Measurements from ENCODE around the gene VSIG10L2.

Gene VSIG10L2

DNA sequence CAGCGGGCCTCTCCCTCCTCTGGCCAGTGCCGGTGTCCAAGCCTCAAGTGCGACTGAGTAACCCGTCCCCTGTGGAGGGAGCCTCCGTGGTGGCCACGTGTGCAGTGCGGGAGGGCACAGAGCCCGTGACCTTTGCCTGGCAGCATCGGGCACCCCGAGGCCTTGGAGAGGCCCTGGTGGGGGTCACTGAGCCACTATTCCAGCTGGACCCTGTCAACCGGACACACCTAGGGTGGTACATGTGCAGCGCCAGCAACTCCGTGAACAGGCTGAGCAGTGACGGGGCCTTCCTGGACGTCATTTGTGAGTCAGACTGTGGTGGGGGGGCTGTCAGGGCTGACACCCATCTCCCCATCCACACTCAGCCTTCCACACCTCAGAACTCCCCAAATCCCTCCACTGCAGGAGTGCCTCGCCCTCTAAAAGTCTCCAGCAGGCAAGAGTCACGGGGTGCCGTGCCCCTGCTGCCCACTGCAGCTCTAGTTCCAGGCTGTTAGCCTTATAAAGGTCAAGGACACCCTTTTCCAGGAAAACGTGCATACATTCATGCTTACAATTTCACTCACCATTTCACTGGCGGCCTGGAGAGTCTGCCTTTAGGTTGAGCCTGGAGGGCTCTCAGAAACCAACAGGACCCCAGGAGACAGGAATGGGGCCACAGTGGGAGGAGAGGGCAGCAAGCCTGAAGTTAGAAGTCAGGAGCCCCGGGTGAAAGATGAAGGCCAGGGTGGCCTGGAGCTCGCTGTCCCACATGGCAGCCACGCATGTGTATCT lies 2.6 kb downstream of the VSIG10L2 start:
- no peak for DNase-seq

DNA sequence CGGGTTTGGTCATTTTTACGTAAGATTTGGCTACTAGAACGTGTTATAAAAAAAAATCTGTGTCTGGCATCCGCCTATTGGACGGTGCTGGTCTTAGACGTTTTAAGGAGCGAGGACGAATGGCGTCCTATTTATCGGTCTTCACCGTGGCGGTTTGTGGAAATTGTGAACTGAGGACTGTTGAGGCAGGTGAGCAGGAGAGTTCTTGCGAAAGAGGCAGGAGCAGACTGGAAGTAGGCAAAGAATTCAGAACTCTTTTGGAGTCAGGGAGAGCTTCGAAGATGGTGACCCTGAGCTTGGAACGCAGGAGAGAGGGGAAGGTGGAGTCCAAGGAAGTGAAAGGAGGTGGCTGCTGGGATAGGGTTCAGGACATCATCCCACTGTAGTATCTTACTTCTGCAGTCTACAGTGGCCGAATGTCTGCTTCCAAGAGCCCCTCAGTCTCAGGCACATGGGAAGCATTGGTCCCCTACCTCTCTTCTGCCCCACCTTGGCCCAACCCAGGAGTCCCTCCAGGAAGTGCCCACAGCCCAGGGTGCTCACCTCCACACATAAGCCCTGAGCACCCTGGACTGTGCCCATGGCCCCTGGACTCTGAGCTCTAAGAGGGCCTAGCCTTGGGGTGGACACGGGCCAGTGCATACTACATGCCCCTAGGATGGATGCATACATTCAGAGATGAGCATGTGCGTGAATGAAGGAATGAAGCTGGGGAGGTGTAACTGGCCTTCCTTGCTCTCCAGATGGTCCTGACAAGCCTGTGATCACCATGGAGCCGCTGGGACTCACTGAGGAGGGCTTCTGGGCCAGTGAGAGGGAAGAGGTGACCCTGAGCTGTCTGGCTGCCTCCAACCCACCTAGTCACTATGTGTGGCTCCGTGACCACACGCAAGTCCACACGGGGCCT lies 3.7 kb downstream of the VSIG10L2 start:
- DNase-seq, result no peak

DNA sequence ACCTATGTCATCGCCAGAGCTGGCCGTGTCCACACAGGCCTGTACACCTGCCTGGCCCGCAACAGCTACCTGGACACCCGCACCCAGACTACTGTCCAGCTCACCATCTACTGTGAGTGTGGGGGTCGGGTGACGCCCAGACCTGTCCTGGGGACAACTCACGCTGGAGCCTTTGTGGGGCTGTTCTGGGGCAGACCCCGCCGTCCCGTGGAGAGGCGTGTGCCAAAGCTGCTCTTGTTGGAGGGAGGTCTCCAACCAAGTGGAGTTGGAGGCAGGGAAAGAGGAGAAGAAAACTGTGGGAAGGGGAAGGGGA lies 4.3 kb downstream of the VSIG10L2 start:
- DNase-seq, result no peak

DNA sequence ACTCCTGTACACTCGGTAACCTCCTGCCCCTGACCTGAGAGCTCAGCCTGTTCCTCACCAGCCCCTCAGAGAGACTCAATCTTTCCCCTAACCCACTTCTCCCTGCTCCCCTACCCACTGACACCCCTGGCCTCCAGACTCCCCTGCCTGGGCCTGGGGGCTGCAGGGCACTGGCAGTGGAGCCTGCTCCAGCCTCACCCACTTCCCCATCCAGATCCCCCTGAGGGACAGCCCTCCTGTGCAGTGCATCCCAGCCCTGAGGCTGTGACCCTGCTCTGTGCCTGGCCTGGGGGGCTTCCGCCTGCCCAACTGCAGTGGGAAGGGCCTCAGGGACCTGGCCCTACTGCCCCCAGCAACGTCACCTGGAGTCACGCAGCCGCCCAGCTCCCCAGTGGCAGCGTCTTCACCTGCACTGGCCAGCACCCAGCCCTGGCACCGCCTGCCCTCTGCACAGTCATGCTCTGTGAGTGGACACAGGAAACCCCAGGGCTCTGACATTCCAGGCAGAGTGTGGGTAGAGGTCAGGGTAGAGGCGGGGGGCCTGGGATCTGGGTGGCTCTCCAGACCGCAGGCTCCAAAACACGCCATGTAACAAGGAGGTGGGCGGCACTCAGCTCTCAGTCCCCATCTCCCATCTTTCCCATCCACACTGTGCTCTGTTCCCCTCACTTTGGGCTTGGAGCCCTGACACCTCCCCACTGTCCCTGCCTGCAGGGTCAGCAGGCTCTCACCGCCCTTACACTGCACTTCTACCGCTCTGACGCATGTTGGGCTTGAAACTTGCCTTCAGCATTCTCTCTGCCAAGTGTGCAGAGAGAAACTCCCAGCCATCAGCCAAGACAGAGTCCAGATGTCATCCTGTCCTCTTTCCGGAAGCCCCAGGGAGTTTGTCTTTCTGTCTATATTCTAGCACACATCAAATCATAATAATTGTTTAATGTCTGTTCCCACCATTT lies 5.1 kb downstream of the VSIG10L2 start:
- DNase-seq, result peak; percentile 11

DNA sequence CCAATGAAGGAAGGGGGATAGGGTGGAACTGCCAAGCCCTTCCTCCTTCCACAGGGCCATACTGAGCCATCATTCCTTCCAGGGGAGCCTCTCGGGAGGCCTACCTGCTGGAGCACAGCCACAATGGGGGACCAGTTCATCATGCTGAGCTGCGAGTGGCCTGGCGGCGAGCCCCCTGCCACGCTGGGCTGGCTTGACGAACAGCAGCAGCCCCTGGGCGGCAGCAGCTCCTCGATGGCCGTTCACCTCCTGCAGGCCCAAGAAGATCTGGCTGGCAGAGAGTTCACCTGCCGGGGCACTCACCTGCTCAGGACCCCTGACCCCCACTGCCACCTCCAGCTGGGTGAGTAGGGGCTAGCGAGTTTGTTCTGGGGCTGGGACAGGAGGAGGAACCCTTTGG lies 5.9 kb downstream of the VSIG10L2 start:
- DNase-seq, result no peak

DNA sequence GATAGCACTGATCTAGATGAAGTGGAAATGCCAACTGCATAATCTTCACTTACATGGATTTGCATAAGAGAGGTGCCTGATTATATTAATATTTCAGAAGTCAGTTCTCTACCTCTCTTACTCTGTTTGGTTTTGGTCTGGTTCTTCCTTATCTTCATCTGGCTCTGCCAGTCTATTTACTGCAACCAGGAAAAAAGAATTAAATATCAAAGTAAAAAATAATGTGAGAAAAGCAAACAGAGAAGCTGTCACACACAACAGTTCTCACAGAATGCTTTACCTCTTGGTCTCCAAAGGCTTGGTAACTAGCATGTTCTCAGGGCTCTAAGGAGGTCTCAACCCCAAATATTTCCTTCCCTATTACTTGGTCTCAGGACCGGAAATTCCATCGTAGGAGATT lies 6.7 kb downstream of the VSIG10L2 start:
- DNase-seq, result no peak

DNA sequence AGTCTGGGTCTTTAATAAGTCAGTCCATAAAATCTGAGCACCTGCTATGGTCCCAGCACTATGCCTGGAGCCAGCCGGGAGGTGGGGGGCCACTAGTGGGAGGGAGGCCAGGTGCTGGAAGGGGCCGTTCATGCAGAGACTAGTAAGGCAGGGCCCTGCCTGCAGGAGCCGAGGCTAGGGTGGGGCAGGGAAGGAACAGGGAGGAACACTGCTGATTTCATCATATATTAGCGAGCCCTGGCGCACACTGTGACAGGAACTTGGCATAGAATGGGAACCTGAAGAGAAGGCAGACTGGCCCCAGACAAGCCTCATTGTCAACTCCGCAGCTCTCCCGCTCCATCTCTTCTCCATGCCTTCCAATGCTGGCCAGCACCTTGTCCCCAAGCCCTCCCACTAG lies 7.1 kb downstream of the VSIG10L2 start:
- no peak for DNase-seq

DNA sequence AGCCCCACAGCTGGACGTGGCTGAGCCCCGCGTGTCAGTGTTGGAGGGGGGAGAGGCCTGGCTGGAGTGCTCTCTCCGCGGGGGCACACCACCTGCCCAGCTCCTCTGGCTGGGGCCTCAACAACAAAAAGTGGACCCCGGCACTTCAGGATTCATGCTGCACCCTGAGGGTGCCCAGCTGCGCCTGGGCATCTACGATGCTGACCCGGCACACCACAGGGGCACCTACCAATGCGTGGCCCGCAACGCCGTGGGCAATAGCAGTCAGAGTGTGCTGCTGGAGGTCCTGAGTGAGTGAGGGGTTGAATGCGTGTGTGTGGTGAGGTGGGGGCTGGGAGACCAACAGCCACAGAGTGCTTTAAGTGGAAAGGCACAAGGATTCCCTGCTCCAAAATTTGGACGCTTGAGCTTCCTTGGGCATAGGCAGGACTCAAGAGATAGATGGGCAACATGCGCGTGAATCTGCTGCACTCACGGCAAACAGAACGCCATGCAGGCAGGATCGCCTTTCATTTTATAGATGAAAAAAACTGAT lies 7.6 kb downstream of the VSIG10L2 start:
- DNase-seq, result no peak

DNA sequence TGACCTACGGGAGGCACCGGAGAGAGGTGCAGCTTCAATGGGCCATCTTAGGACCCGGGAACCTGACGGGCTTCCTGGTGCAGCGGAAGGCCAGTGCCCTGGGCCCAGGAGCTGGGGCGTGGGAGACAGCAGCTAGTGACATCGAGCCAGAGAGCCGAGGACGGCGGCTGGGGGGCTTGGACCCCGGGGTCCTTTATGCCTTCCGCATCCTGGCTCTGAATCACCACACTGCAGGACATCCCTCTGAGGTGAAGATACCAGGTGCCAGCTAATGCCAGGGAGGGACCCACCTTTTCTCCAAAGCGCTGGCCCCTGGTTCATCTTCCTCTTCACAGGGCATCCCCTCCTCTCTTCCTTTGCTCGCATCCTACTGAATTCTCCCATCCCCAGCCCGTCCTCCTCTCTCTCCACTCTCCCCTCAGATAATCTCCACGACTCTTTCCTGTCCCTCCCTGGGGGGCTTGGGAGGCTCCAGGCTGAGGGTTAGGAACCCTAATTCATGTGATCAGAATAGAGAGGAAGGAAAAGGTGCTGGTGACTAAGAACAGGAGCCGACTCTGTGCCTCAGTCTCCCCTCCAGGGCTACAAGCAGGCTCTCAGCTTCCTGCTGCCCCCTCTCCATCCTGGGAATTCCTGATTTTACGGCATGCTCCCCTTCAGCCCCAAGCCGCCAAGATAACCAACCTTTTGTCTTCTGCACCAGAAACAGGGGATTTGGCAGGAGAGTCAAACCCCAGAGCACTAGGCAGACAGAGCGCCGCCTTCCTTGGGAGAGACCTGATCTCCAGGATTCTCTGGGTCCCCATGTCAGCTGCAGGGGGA lies 8.5 kb downstream of the VSIG10L2 start:
- no peak for DNase-seq

DNA sequence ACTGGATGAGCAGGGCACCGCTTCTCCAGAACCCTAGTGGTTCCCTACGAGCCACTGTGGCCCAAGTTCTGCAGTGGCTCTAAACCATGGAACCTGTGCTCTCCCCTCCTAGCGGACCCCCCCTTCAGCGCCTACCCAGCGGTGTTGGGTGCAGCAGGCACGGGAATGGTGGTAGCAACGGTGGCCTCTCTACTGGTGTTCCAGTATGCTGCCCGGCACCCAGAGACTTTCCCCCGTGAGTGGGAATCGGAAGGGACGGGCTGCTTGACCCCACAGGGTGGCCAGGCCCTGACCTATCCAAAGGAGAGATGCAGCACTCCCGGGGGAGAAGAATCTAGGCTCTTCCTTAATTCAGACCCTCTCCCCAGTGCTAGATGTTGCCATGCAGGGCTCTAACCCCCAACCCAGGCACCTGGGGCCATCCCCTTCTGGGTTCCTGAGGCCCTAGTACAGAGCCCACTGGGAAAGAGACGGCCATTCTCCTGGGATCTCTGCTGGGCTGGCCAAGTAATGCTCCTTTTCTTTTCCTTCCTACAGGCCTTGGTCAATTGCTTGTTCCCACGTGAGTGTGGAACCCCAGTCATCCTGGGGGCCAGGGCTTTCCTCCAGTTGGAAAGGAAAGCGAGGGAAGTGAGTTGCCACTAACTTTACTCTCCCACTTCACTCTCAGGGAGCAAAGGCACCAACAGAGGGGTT lies 9.2 kb downstream of the VSIG10L2 start:
- DNase-seq, result no peak

DNA sequence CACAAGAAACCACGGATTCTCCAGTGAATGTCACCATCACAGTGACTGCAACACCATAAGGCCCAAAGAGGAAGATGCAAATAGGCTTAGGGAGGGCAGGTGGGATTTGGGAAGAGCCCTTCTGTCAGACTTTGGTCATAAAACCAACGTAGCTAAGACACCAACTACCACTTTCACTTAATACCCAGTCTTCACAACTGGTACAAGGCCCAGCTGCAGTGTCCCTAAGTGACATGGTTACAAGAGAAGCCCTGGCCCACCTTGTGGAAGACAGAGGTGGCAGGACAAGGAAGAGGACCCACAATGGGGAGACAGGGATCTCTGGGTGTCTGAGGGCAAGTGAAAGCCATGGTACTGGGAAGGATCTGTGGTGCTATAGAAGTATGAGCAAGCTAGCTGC lies 10.0 kb downstream of the VSIG10L2 start:
- DNase-seq, result no peak

DNA sequence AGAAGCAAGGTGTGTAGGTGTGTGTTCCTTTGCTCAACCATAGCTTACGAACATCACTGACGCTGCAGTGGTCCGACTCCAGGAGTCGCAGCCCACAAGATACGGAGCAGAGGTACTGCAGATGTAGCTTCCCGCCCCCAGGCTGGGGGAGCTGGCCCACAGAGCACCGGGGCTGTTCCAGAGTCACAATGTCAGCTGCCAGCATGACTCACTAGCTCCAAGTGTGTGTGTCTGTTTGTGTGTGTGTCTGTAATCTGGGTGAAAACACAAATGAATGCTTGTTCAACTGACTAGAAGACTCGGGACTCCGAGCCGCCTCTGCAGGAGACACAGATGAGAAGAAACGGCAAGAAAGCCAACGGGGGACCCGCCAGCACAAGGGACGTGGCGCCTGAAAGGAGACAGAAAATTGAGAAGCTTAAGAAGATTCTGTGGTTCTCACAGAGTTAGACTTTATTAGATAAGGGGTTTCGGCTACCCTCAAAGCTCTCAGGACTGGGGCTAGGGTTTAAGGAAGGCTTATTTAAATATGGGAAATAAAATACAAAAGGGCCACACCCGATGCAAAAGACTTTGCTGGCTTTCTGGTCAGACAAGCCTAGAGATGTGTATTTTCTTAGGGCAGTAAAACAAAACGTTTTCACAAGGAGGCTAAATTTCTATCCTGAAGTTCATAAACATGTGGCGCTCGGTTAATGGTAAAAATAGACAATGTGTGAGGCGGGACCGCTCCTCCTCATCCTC lies 10.7 kb downstream of the VSIG10L2 start:
- peak; percentile 6 for DNase-seq

DNA sequence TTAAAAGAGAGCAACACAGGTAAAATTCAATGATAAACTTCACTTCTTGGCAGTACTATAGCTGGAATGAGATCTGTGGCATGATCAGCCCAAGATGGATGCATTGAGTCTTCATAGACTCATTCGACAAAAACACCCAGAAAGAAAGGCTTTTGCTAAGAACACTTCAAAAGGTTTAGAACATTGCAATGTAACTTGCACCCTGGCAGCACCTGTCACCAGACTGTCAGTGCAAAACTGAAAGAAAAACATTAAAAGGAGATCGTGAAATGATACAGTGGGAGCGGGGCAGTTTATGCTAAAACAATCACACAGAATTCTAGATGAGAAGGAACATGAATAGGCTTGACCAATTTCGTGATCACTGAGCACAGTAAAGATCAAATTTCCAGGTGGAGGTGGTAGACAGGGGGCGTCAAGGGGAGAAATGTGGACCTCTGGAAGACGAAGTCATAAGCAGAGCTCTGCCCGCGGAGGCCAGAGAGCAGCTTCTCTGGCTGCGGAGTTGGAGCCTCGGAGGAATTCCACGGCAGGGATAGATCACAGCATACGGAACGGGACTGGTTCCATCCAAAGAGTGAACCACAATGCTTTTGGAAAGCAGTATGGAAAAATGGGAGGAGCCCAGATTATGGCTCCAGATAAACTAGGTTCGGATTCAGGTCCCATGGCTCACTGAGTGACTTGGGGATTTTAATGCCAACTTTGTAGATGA lies 11.9 kb downstream of the VSIG10L2 start:
- no peak for DNase-seq

DNA sequence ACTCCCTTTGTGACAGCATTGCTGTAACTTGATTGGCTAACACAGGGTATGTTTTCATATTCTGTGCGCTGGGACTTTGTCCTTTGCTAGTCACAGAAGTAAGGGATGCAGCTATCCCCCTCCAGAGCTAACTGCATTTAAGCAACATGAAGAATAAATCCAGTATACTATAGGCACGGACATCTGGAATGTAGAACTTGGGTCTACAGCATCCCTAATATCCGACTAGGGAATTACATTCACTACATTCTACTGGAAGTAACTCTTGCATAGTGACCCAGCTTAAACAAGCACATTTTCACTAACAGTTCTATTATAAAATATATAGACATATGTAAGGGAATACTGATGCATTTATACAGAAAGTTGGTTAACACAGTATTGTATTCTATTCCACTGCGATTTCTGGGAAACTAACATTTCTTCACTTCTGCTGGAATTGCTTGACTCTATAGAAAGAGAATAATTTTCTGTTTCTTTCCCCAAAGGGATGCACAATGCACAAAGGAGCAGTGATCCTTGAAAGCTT lies 13.1 kb downstream of the VSIG10L2 start:
- DNase-seq, result no peak

DNA sequence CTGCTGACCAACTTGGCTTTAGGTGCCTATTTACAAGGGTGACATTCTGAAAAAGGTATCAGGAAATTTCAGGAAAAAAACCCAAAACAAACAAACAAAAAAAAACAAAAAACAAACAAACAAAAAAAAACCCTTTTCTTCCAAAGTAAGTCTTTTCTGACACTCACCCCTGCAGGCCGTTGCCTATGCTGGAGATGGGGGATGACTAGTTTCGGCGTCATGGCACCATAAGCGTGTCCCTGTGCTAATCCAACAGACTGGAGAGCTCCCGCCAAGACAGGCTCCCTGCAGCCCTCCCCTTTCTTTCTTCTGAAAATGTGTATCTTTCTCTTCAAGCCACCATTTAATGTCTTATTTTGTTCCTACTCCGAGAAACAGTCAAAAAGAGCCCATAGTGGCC lies 13.7 kb downstream of the VSIG10L2 start:
- DNase-seq, result no peak

DNA sequence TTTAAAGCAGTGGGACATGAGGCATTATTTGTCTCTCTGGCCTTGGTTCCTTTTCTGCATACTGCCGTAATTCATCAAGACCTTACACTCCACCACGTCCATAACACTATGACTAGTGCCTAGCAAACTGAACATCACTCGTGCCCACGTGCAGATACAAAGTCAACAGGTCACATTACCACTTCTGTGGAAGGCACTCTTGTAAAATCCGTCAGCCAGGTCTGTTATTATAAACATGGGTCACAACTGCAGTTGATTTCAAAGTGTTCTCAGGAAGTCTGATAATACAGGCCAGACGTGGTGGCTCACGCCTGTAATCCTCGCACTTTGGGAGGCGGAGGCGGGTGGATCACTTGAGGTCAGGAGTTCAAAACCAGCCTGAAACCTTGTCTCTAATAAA lies 14.1 kb downstream of the VSIG10L2 start:
- no peak for DNase-seq

DNA sequence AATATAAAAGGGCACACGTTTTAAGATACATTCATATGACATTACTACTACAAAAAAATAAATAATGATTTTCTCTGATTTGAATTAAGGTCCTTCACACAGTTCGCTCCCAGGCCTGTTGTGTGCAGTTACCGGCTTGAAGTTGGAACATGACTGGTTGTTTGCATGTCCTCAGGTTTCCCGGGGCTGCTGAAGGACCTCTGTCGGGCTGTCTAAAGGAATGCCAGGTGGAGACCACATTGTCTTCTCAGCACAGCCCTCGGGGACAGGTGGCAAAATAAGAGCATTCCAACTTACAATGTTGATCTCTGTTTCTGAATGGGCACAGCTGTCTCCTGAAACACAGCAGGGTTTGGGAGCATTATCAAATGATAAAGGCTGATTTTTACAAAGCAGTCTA lies 14.9 kb downstream of the VSIG10L2 start:
- DNase-seq, result no peak

DNA sequence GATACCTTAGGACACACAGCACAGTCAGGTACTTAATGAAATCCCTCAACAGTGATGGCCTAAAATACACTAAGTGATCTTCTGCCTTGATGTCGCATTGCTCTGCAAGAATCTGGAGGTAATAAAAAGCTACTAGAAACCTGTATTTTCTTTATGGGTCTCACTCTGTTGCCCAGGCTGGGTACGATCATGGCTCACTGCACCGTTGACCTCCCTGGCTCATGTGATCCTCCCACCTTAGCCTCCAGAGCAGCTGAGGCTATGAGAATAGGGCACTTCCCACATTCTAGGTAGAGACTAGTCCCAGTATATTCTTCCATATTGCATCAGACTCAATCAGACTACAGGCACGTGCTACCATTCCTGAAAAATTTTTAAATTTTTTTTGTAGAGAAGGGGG lies 21.7 kb downstream of the VSIG10L2 start:
- no peak for DNase-seq

DNA sequence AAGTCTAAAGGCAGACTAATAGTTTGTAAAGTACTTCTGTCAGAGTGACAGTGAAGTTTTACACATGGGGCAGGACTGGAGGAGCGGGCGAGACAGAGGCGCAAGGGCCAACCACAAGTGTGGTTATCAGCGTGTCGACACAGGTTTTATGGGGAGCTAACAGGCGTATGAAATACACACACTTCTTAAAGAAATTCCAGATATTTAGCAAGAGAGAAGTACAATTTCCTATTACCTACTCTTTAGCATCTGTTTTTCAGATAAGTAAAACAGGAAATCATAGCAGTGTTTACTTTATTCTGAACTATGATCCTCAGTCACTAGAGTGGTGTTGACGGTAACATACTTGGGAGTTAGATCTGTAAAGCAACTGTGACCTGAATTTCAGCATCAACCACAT lies 22.5 kb downstream of the VSIG10L2 start:
- DNase-seq, result no peak

DNA sequence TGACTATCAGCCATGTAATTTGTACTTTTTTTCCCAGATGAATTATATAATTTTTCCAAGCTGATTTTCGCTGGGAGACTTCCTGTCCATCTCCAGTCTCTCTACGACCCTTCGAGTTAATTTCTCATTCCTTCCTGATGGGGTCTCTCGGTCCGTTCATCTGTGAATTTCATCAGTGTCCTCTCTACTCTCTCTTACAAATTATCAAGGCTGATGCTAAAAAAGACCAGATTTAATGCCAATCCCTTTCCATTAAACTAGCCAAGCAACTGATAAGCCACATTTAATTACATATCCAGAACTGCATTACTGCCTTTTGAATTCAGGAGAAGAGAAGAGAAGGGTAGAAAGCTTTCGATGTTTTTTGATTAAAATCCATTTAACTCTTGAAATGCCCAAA lies 25.8 kb downstream of the VSIG10L2 start:
- no peak for DNase-seq
